SK-N-SH (cell line): Measurements from ENCODE around the gene ABO. TPM values are rescaled to one million over a fixed set of nuclear protein-coding genes. Genes with fewer than 3 reads are reported as not detected.
A peak's percentile ranks its signal among the peaks of the same experiment; 100 is the strongest.
"Not testable (repeated sequence)": the region's sequence is repeated elsewhere in the genome, so short reads cannot be mapped to it uniquely, and the experiment has no call there.

ENCODE experiments used
- CTCF ChIA-PET: fragments of 300-600, 350-600 bp; formaldehyde crosslinking; extraction: SDS; loops from one replicate; lab custom pipeline; 2021; lab: Yijun Ruan, JAX
- POLR2A ChIA-PET: fragments of 350-600 bp; sonication (Branson Sonifier 250); formaldehyde crosslinking; extraction: SDS; loops from one replicate; lab custom pipeline; 2020; ENCODE audit warnings: antibody characterized with exemption, inconsistent platforms; lab: Yijun Ruan, JAX
- DNase-seq: peaks from one replicate; pipeline ENCODE4 v3.0.0; 2012
- H2AFZ ChIP-seq: fragments of 200-600 bp; sonication (generic); 2 replicates; pipeline ENCODE4 v1.8.1; 2016; ENCODE audit warnings: antibody characterized with exemption, mild to moderate bottlenecking, low read depth
- H3F3A ChIP-seq: fragments of 200-600 bp; sonication (generic); replicated peaks from 2 replicates; pipeline ENCODE3; 2016; ENCODE audit warnings: antibody characterized with exemption, mild to moderate bottlenecking; ENCODE audit not compliant: insufficient read depth
- H3K27ac ChIP-seq, 2 experiments: fragments of 200-500 bp in 1 of 2; fragments of 200-600 bp in 1 of 2; sonication (Bioruptor generic) in 1 of 2; sonication (generic), shearing (Covaris generic) in 1 of 2; 2 replicates each; pipeline versions ENCODE4 v1.5.1 to v1.6.1; 2014 to 2016; ENCODE audit warnings: low read depth in 2 of 2, inconsistent platforms in 1 of 2, low read length in 1 of 2, mild to moderate bottlenecking in 1 of 2, mixed read lengths in 1 of 2
- H3K27me3 ChIP-seq: fragments of 200-600 bp; sonication (generic), shearing (Covaris generic); 2 replicates; pipeline ENCODE4 v1.6.1; 2016; ENCODE audit warnings: mixed run types; ENCODE audit not compliant: insufficient read depth
- H3K36me3 ChIP-seq, 2 experiments: fragments of 200-500 bp in 1 of 2; fragments of 200-600 bp in 1 of 2; sonication (Bioruptor generic) in 1 of 2; sonication (generic) in 1 of 2; replicated peaks in 1 of 2; 2 replicates each; pipeline versions ENCODE3 to v1.5.1; 2014 to 2016; ENCODE audit warnings: low read length in 1 of 2, mild to moderate bottlenecking in 1 of 2; ENCODE audit not compliant: insufficient read depth in 2 of 2, control insufficient read depth in 1 of 2
- H3K4me1 ChIP-seq, 2 experiments: fragments of 200-500 bp in 1 of 2; fragments of 200-600 bp in 1 of 2; sonication (Bioruptor generic) in 1 of 2; sonication (generic), shearing (Covaris generic) in 1 of 2; 2 replicates each; pipeline versions ENCODE4 v1.5.1 to v1.6.1; 2014 to 2016; ENCODE audit warnings: low read depth in 1 of 2, low read length in 1 of 2, mixed run types in 1 of 2; ENCODE audit not compliant: insufficient read depth in 2 of 2, control insufficient read depth in 1 of 2
- H3K4me2 ChIP-seq: fragments of 200-600 bp; sonication (generic), shearing (Covaris generic); 2 replicates; pipeline ENCODE4 v1.6.1; 2017; ENCODE audit warnings: mixed run types
- H3K4me3 ChIP-seq, 2 experiments: fragments of 200-500 bp in 1 of 2; fragments of 200-600 bp in 1 of 2; sonication (Bioruptor generic) in 1 of 2; sonication (generic), shearing (Covaris generic) in 1 of 2; 2 replicates each; pipeline versions ENCODE4 v1.5.1 to v1.8.1; 2014 to 2016; ENCODE audit warnings: low read depth in 2 of 2, inconsistent platforms in 1 of 2, low read length in 1 of 2, mild to moderate bottlenecking in 1 of 2, mixed read lengths in 1 of 2, moderate library complexity in 1 of 2
- H3K79me2 ChIP-seq: fragments of 200-600 bp; sonication (generic); 2 replicates; pipeline ENCODE4 v1.8.1; 2017; ENCODE audit warnings: mild to moderate bottlenecking; ENCODE audit not compliant: insufficient read depth
- H3K9ac ChIP-seq: fragments of 200-600 bp; sonication (generic); 2 replicates; pipeline ENCODE4 v1.6.1; 2017; ENCODE audit warnings: mixed run types
- H3K9me2 ChIP-seq: fragments of 200-600 bp; sonication (generic); 2 replicates; pipeline ENCODE4 v1.6.1; 2017; ENCODE audit warnings: mixed run types
- H3K9me3 ChIP-seq: fragments of 200-600 bp; sonication (generic); 2 replicates; pipeline ENCODE4 v1.6.1; 2017; ENCODE audit warnings: mixed run types, mild to moderate bottlenecking, moderate library complexity
- H4K20me1 ChIP-seq: fragments of 200-600 bp; sonication (generic); 2 replicates; pipeline ENCODE4 v1.6.1; 2017; ENCODE audit warnings: mild to moderate bottlenecking, mixed run types; ENCODE audit not compliant: insufficient read depth
- CHD2 ChIP-seq: fragments of 150-350 bp; IDR thresholded peaks from 2 replicates; pipeline ENCODE4 v1.6.1; 2018; ENCODE audit warnings: low read length; ENCODE audit not compliant: partially characterized antibody
- CTCF ChIP-seq: fragments of 200-600 bp; sonication (generic); IDR thresholded peaks from 2 replicates; pipeline ENCODE4 v1.6.1; 2017; ENCODE audit warnings: antibody characterized with exemption, mild to moderate bottlenecking, moderate library complexity
- ELF1 ChIP-seq: IDR thresholded peaks from 2 replicates; pipeline ENCODE4 v1.4.0; 2012
- EP300 ChIP-seq, 2 experiments: IDR thresholded peaks; 2 replicates each; pipeline versions ENCODE4 v1.4.0 to v1.6.1; 2012; ENCODE audit warnings: borderline replicate concordance in 1 of 2, low read depth in 1 of 2, low read length in 1 of 2
- EZH2phosphoT487 ChIP-seq: fragments of 200-600 bp; sonication (generic); IDR thresholded peaks from 2 replicates; pipeline ENCODE4 v1.6.1; 2017; ENCODE audit warnings: low read depth, mixed run types, mild to moderate bottlenecking, antibody characterized with exemption, moderate library complexity, borderline replicate concordance
- FOXM1 ChIP-seq: IDR thresholded peaks from 2 replicates; pipeline ENCODE4 v1.4.0; 2012; ENCODE audit warnings: low read depth, mild to moderate bottlenecking
- GATA2 ChIP-seq: sonication (generic); formaldehyde crosslinking; IDR thresholded peaks from 2 replicates; pipeline ENCODE4 v1.5.0; 2020; ENCODE audit warnings: mild to moderate bottlenecking, missing genetic modification reagents
- IRF3 ChIP-seq: fragments of 150-350 bp; IDR thresholded peaks from 2 replicates; pipeline ENCODE4 v1.6.1; 2016; ENCODE audit warnings: mild to moderate bottlenecking, low read depth, low read length
- MAX ChIP-seq: IDR thresholded peaks from 2 replicates; pipeline ENCODE4 v1.4.0; 2012; ENCODE audit warnings: low read depth
- MEF2A ChIP-seq: IDR thresholded peaks from 2 replicates; pipeline ENCODE4 v1.4.0; 2012; ENCODE audit warnings: low read depth, borderline replicate concordance
- NFIC ChIP-seq: IDR thresholded peaks from 2 replicates; pipeline ENCODE4 v1.4.0; 2012; ENCODE audit warnings: borderline replicate concordance
- PBX3 ChIP-seq: IDR thresholded peaks from 2 replicates; pipeline ENCODE4; 2012
- POLR2AphosphoS5 ChIP-seq: IDR thresholded peaks from 2 replicates; pipeline ENCODE4 v1.6.1; 2012; ENCODE audit warnings: low read depth, low read length
- SMC3 ChIP-seq: IDR thresholded peaks from 2 replicates; pipeline ENCODE4 v1.6.1; 2012; ENCODE audit warnings: low read depth, low read length, improper control_type of control experiment
- TAF1 ChIP-seq: IDR thresholded peaks from 2 replicates; pipeline ENCODE4 v1.6.1; 2012; ENCODE audit warnings: low read depth, mild to moderate bottlenecking, low read length, moderate library complexity, borderline replicate concordance
- TEAD4 ChIP-seq: IDR thresholded peaks from 2 replicates; pipeline ENCODE4 v1.4.0; 2012; ENCODE audit warnings: mild to moderate bottlenecking, borderline replicate concordance; ENCODE audit not compliant: insufficient read depth
- YY1 ChIP-seq: IDR thresholded peaks from 2 replicates; pipeline ENCODE4 v1.4.0; 2012; ENCODE audit warnings: low read depth, mild to moderate bottlenecking
- ZBTB33 ChIP-seq: IDR thresholded peaks from 2 replicates; pipeline ENCODE4 v1.4.0; 2012; ENCODE audit warnings: low read depth, borderline replicate concordance
- WGBS: methylation state at CpG from one replicate; pipeline ENCODE4 v1.1.6; 2017; ENCODE audit warnings: low lambda C conversion rate; 5-methylcytosine and 5-hydroxymethylcytosine counted together
- polyA plus RNA-seq, 3 experiments: library from polyadenylated mRNA; depleted of rRNA; stranded (reverse); fragments of >200 nt; gene quantifications; 2 replicates each; pipeline ENCODE4 v1.2.3, GENCODE V29; 2012

ABO gene
- polyA plus RNA-seq, 1 of the 3 experiments (the other 2 are of a cell fraction) = not detected

GRCh38 chr9:133237035-133237731 is 37.8 kb downstream of the ABO start:
- Histone ChIP-seq H4K20me1 (no peaks in the 10 kb centered on the region), H3K9ac (no peak overlapping the region), H3K79me2 (no peaks in the 10 kb centered on the region), H3K4me3 (no peak overlapping the region), H3K9me3 (no peaks in the 10 kb centered on the region), H3K4me2 (no peak overlapping the region), H3K4me1 (peaks cover 0 to 2% of the 10 kb centered on the region in 2 experiments; a peak in 1 of 4 replicates), H3K27ac (no peak overlapping the region), H3K9me2 (no peaks in the 10 kb centered on the region), H3K27me3 (peaks cover 8% of the 10 kb centered on the region; the same call in 1 of the 2 replicates)
- ChIA-PET CTCF (no interaction called here), POLR2A (no interaction called here)
- no peak for TF ChIP-seq EZH2phosphoT487
- no peak for TF ChIP-seq FOXM1
- TF ChIP-seq YY1 = no peak
- TF ChIP-seq ELF1 = no peak
- TF ChIP-seq POLR2AphosphoS5 = no peak
- no peak for TF ChIP-seq ZBTB33
- TF ChIP-seq GATA2 (CRISPR knock-in tag) = no peak
- TF ChIP-seq IRF3 = no peak
- TF ChIP-seq MEF2A = no peak
- TF ChIP-seq SMC3 = no peak
- TF ChIP-seq TEAD4 = no peak
- TF ChIP-seq TAF1 = no peak
- no peak for TF ChIP-seq EP300 (IDR thresholded peaks at IDR 0.05; ENCODE audit: borderline replicate concordance in 1 of 2, low read depth in 1 of 2, low read length in 1 of 2)
- no peak for TF ChIP-seq CHD2
- no peak for TF ChIP-seq PBX3
- TF ChIP-seq CTCF = no peak
- no peak for TF ChIP-seq NFIC
- no peak for TF ChIP-seq MAX
- TF ChIP-seq, all 33 proteins: peak for 0
- DNase-seq = no peak
- 65% methylated on average over 16 of the region's 17 CpGs for WGBS
- H3K36me3 ChIP-seq = no peaks in the 10 kb centered on the region
- H2AFZ ChIP-seq = no peak overlapping the region
- H3F3A ChIP-seq = no peaks in the 10 kb centered on the region

GRCh38 chr9:133236291-133237034 is 38.5 kb downstream of the ABO start:
- H3K9me3 ChIP-seq, H3K27ac ChIP-seq, H3K27me3 ChIP-seq, POLR2A ChIA-PET, H3K4me3 ChIP-seq, H3K4me2 ChIP-seq, H3K9me2 ChIP-seq, H4K20me1 ChIP-seq, H3K79me2 ChIP-seq, CTCF ChIA-PET, H3F3A ChIP-seq, H3K36me3 ChIP-seq, H2AFZ ChIP-seq, H3K9ac ChIP-seq, H3K4me1 ChIP-seq: not testable (repeated sequence)
- 56% methylated on average over 14 of the region's 19 CpGs for WGBS
- peak; percentile 39 for DNase-seq
